Karpas-422 (cell line): Measurements from ENCODE around the gene MLANA. TPM values are rescaled to one million over a fixed set of nuclear protein-coding genes. Genes with fewer than 3 reads are reported as not detected.

Source experiments
- DNase-seq: peaks from one replicate; pipeline ENCODE4 v3.0.0-alpha.2; 2015
- H2AFZ ChIP-seq: fragments of 200-600 bp; sonication (generic); 2 replicates; pipeline ENCODE4 v1.6.1; 2014; ENCODE audit warnings: antibody characterized with exemption, low read length, mixed read lengths
- H3K27ac ChIP-seq: fragments of 200-600 bp; sonication (generic); 2 replicates; pipeline ENCODE4 v1.5.1; 2014; ENCODE audit warnings: mild to moderate bottlenecking, low read length, moderate library complexity
- H3K27me3 ChIP-seq: fragments of 200-600 bp; sonication (generic); 2 replicates; pipeline ENCODE4 v1.6.1; 2014; ENCODE audit warnings: low read length, mixed read lengths
- H3K36me3 ChIP-seq: fragments of 200-600 bp; sonication (generic); 2 replicates; pipeline ENCODE4 v1.6.1; 2014; ENCODE audit warnings: low read length, mixed read lengths; ENCODE audit not compliant: insufficient read depth
- H3K4me1 ChIP-seq: fragments of 200-600 bp; sonication (generic); 2 replicates; pipeline ENCODE4 v1.6.1; 2014; ENCODE audit warnings: mild to moderate bottlenecking, low read length, mixed read lengths
- H3K4me2 ChIP-seq: fragments of 200-600 bp; sonication (generic); 2 replicates; pipeline ENCODE4 v1.6.1; 2014; ENCODE audit warnings: low read length, low read depth, mild to moderate bottlenecking; ENCODE audit not compliant: poor library complexity, severe bottlenecking
- H3K4me3 ChIP-seq: fragments of 200-600 bp; sonication (generic); 2 replicates; pipeline ENCODE4 v1.5.1; 2014; ENCODE audit warnings: mild to moderate bottlenecking, antibody characterized with exemption, low read length, mixed read lengths
- H3K79me2 ChIP-seq: fragments of 200-600 bp; sonication (generic); 2 replicates; pipeline ENCODE4 v1.6.1; 2014; ENCODE audit warnings: mild to moderate bottlenecking, low read length, mixed read lengths
- H3K9ac ChIP-seq: fragments of 200-600 bp; sonication (generic); 2 replicates; pipeline ENCODE4 v1.6.0; 2014; ENCODE audit warnings: low read length
- H3K9me2 ChIP-seq: fragments of 200-600 bp; sonication (generic), shearing (Covaris generic); replicated peaks from 2 replicates; pipeline ENCODE4 v1.6.0; 2014; ENCODE audit warnings: mild to moderate bottlenecking, low read length, moderate library complexity; ENCODE audit not compliant: insufficient read depth
- H3K9me3 ChIP-seq: fragments of 300-700, 200-600 bp; sonication (generic); 2 replicates; pipeline ENCODE4 v1.6.1; 2014; ENCODE audit warnings: low read length, mixed read lengths
- H4K20me1 ChIP-seq: fragments of 200-600 bp; sonication (generic); 2 replicates; pipeline ENCODE4 v1.6.1; 2014; ENCODE audit warnings: mild to moderate bottlenecking, antibody characterized with exemption, low read length, low read depth; ENCODE audit not compliant: insufficient read depth
- total RNA-seq: library from RNA; depleted of rRNA; stranded (reverse); fragments of >200 nt; shearing (Covaris generic); gene quantifications from 2 replicates; pipeline ENCODE4 v1.2.3, GENCODE V29; 2014; ENCODE audit warnings: low replicate concordance

The MLANA gene
- total RNA-seq, 1 experiment from 2014 or later, result not detected

DNA sequence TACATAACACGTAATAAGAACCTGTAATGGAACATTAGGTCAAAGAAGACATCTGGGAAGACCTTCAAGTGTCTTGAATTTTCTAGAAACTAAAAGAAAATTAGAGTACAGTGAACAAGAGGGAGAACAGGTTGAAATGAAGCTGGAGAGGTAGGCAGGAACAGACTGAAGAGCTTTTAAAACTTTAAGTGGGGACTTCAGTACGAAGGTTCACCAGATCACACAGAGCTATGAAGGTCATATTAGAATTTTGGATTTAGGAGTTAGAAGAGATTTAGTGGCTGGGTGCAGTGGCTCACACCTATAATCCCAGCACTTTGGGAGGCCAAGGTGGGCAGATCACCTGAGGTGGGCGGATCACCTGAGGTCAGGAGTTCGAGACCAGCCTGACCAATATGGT lies 26.6 kb downstream of the MLANA start:
- no peaks in the 10 kb centered on the region; the same call in 1 of the 2 replicates for H3K79me2 ChIP-seq
- no peaks in the 10 kb centered on the region for H4K20me1 ChIP-seq
- H3K4me3 ChIP-seq, result no peak overlapping the region
- DNase-seq, result no peak
- peaks cover 12% of the 10 kb centered on the region; the same call in 1 of the 2 replicates for H3K36me3 ChIP-seq
- no peak overlapping the region for H3K27ac ChIP-seq
- no peaks in the 10 kb centered on the region for H3K9me2 ChIP-seq
- no peak overlapping the region for H3K9ac ChIP-seq
- no peaks in the 10 kb centered on the region for H3K9me3 ChIP-seq
- no peak overlapping the region for H3K4me2 ChIP-seq
- H3K27me3 ChIP-seq, result no peaks in the 10 kb centered on the region
- H3K4me1 ChIP-seq, result no peaks in the 10 kb centered on the region
- H2AFZ ChIP-seq, result no peak overlapping the region

GRCh38 chr9:5917888-5918287 lies 27.2 kb downstream of the MLANA start:
- H3K27me3 ChIP-seq, result no peaks in the 10 kb centered on the region
- H2AFZ ChIP-seq, result no peak overlapping the region
- H3K9me3 ChIP-seq, result no peaks in the 10 kb centered on the region
- H3K27ac ChIP-seq, result no peak overlapping the region
- H3K9ac ChIP-seq, result no peak overlapping the region
- peaks cover 19% of the 10 kb centered on the region for H3K36me3 ChIP-seq
- H3K9me2 ChIP-seq, result no peaks in the 10 kb centered on the region
- no peak overlapping the region for H3K4me3 ChIP-seq
- no peak for DNase-seq
- H4K20me1 ChIP-seq, result no peaks in the 10 kb centered on the region
- no peaks in the 10 kb centered on the region for H3K4me1 ChIP-seq
- H3K4me2 ChIP-seq, result no peak overlapping the region
- no peaks in the 10 kb centered on the region; the same call in 1 of the 2 replicates for H3K79me2 ChIP-seq

DNA sequence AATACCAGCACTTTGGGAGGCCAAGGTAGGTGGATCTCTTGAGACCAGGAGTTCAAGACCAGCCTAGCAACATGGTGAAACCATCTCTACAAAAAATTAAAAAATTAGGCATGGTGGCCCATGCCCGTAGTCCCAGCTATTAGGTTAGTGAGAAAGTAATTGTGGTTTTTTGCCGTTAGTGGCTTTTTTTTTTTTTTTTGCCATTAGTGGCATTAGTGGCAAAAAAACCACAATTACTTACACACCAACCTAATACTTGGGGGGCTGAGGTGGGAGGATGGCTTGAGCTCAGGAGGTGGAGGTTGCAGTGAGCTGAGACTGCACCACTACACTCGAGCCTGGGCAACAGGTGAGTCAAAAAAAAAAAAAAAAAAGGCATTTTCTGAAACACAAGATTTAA lies 27.8 kb downstream of the MLANA start:
- H3K9me2 ChIP-seq, result no peaks in the 10 kb centered on the region

GRCh38 chr9:5920860-5921328 lies 30.2 kb downstream of the MLANA start:
- DNase-seq, result no peak
- H3K9ac ChIP-seq, result no peak overlapping the region

More for the DNA sequence above, 27.8 kb downstream of the MLANA start:
- Histone ChIP-seq H2AFZ (no peak overlapping the region), H3K4me2 (no peak overlapping the region), H3K27ac (no peak overlapping the region), H3K36me3 (peaks cover 24% of the 10 kb centered on the region), H3K9me3 (no peaks in the 10 kb centered on the region), H3K9ac (no peak overlapping the region), H4K20me1 (no peaks in the 10 kb centered on the region), H3K27me3 (no peaks in the 10 kb centered on the region), H3K4me1 (no peaks in the 10 kb centered on the region), H3K79me2 (no peaks in the 10 kb centered on the region; the same call in 1 of the 2 replicates), H3K4me3 (no peak overlapping the region)
- no peak for DNase-seq

GRCh38 chr9:5922192-5922591 lies 31.5 kb downstream of the MLANA start:
- Histone ChIP-seq H3K9me3 (no peaks in the 10 kb centered on the region), H3K79me2 (no peaks in the 10 kb centered on the region; the same call in 1 of the 2 replicates), H3K27ac (no peak overlapping the region)

More at GRCh38 chr9:5920860-5921328, 30.2 kb downstream of the MLANA start:
- Histone ChIP-seq H3K27ac (no peak overlapping the region), H3K4me3 (no peak overlapping the region), H2AFZ (no peak overlapping the region), H3K4me1 (no peaks in the 10 kb centered on the region), H4K20me1 (no peaks in the 10 kb centered on the region), H3K9me3 (no peaks in the 10 kb centered on the region), H3K79me2 (no peaks in the 10 kb centered on the region; the same call in 1 of the 2 replicates), H3K27me3 (no peaks in the 10 kb centered on the region), H3K9me2 (no peaks in the 10 kb centered on the region), H3K4me2 (no peak overlapping the region), H3K36me3 (peaks cover 35% of the 10 kb centered on the region)

GRCh38 chr9:5931657-5932056 lies 41.0 kb downstream of the MLANA start:
- Histone ChIP-seq H3K27me3 (no peaks in the 10 kb centered on the region), H3K27ac (no peak overlapping the region), H4K20me1 (no peaks in the 10 kb centered on the region), H3K4me1 (peaks cover 2% of the 10 kb centered on the region; the same call in 1 of the 2 replicates), H3K36me3 (peaks cover 4% of the 10 kb centered on the region; the same call in 1 of the 2 replicates), H3K79me2 (0 out of 2 replicates have a peak, but pooled peaks cover 6% of the 10 kb centered on the region), H3K9me2 (no peaks in the 10 kb centered on the region), H3K4me2 (no peak overlapping the region), H3K4me3 (no peak overlapping the region), H3K9me3 (no peaks in the 10 kb centered on the region), H2AFZ (no peak overlapping the region), H3K9ac (no peak overlapping the region)
- no peak for DNase-seq

More at GRCh38 chr9:5922192-5922591, 31.5 kb downstream of the MLANA start:
- Histone ChIP-seq H3K9ac (no peak overlapping the region), H4K20me1 (no peaks in the 10 kb centered on the region), H3K4me2 (no peak overlapping the region), H3K27me3 (no peaks in the 10 kb centered on the region), H3K36me3 (peaks cover 35% of the 10 kb centered on the region), H3K4me1 (no peaks in the 10 kb centered on the region), H3K9me2 (no peaks in the 10 kb centered on the region), H3K4me3 (no peak overlapping the region), H2AFZ (no peak overlapping the region)
- DNase-seq, result no peak

- Histone ChIP-seq H2AFZ (no peak overlapping the region), H3K9me3 (no peaks in the 10 kb centered on the region), H3K4me2 (no peak overlapping the region), H3K9me2 (no peaks in the 10 kb centered on the region), H4K20me1 (no peaks in the 10 kb centered on the region), H3K4me3 (no peak overlapping the region), H3K4me1 (no peaks in the 10 kb centered on the region), H3K27ac (no peak overlapping the region), H3K36me3 (peaks cover 2% of the 10 kb centered on the region; the same call in 1 of the 2 replicates), H3K79me2 (peaks cover 16% of the 10 kb centered on the region), H3K9ac (no peak overlapping the region), H3K27me3 (no peaks in the 10 kb centered on the region)
- no peak for DNase-seq
These were observed 47.8 kb downstream of the MLANA start for GRCh38 chr9:5938449-5938848.

GRCh38 chr9:5939530-5939929 lies 48.8 kb downstream of the MLANA start:
- Histone ChIP-seq H4K20me1 (no peaks in the 10 kb centered on the region), H3K9me3 (no peaks in the 10 kb centered on the region), H3K9ac (no peak overlapping the region), H3K4me3 (no peak overlapping the region), H3K9me2 (no peaks in the 10 kb centered on the region), H3K4me2 (no peak overlapping the region), H3K36me3 (no peaks in the 10 kb centered on the region), H3K79me2 (peaks cover 18% of the 10 kb centered on the region), H3K27ac (no peak overlapping the region), H2AFZ (no peak overlapping the region), H3K27me3 (no peaks in the 10 kb centered on the region), H3K4me1 (no peaks in the 10 kb centered on the region)
- DNase-seq, result no peak
